ENCODE data around the gene POU4F3. TPM values are rescaled to one million over a fixed set of nuclear protein-coding genes. Genes with fewer than 3 reads are reported as not detected.

Gene POU4F3
- total RNA-seq, 1 experiment from 2014 or later: 0.15 TPM

GRCh38 chr5:146376821-146377220 lies 38.2 kb downstream of the POU4F3 start:
- H4K20me1 ChIP-seq (ENCODE audit: insufficient read depth): no peaks in the 10 kb centered on the region
- ATAC-seq (no peak), DNase-seq (ENCODE audit: low read depth, low spot score) (no peak)
- no peak overlapping the region for H3K9ac ChIP-seq (ENCODE audit: low read length)
- H3K9me2 ChIP-seq (ENCODE audit: insufficient read depth): no peaks in the 10 kb centered on the region
- H3K9me3 ChIP-seq (ENCODE audit: control insufficient read depth in 1 of 2, insufficient read depth in 1 of 2, low read depth in 1 of 2, low read length in 2 of 2): no peaks in the 10 kb centered on the region
- H3K4me1 ChIP-seq (ENCODE audit: control insufficient read depth in 1 of 2, insufficient read depth in 2 of 2, low read length in 2 of 2): no peaks in the 10 kb centered on the region
- no peak overlapping the region for H2AFZ ChIP-seq (ENCODE audit: low read depth, low read length, poor library complexity, severe bottlenecking)
- ChIA-PET POLR2A (no interaction called here), RAD21 (ENCODE audit: low non-redundant PET in 1 of 2, low total read pairs in 2 of 2, uncharacterized antibody in 2 of 2, unreplicated experiment in 2 of 2) (no interaction called here), CTCF (no interaction called here)
- H3K36me3 ChIP-seq (ENCODE audit: control insufficient read depth in 1 of 2, insufficient read depth in 2 of 2, low read length in 2 of 2): no peaks in the 10 kb centered on the region
- no peaks in the 10 kb centered on the region for H3K79me2 ChIP-seq (ENCODE audit: insufficient read depth, low read length)
- BruUV-seq (replicated peaks): no TSS peak
- intact Hi-C loops (cut with micrococcal nuclease): no loop called here
- no peak overlapping the region for H3K27ac ChIP-seq (ENCODE audit: low read depth, low read length)
- H3K4me2 ChIP-seq (ENCODE audit: low read length): no peak overlapping the region
- TF ChIP-seq RAD21 (IDR thresholded peaks at IDR 0.05; ENCODE audit: low read depth) (no peak), YY1 (IDR thresholded peaks at IDR 0.05; ENCODE audit: extremely low read depth, insufficient replicate concordance, low read depth, low read length) (no peak), MAX (IDR thresholded peaks at IDR 0.05) (no peak), ZNF274 (IDR thresholded peaks at IDR 0.05; ENCODE audit: low read depth, low read length) (no peak), EGR1 (IDR thresholded peaks at IDR 0.05; ENCODE audit: low read depth) (no peak)
- H3K27me3 ChIP-seq (ENCODE audit: insufficient read depth, low read length): no peaks in the 10 kb centered on the region
- no peak overlapping the region for H3K4me3 ChIP-seq (replicated peaks in 1 of 2; ENCODE audit: low read depth in 1 of 2, low read length in 2 of 2)

DNA sequence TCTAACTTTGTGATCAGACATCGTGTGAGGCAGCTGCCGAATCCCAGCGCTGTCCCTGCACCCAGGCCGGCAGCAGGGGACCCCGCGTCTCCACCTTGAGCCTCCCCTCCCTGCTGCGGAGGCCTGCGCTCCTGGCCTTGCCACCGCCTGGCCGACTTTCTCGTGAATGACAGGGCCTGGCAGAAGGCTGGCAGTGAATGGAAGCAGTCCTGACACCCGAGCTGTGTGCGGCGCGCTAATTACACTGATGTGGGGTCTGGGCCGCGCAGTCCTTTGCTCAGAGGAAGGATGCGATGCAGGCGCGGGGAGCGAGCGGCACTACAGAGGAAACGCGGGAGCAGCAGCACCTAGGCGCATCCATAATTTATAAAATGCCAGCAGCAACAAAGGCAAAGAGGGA lies 40.3 kb downstream of the POU4F3 start:
- Histone ChIP-seq H3K27ac (ENCODE audit: low read depth, low read length) (no peak overlapping the region), H2AFZ (ENCODE audit: low read depth, low read length, poor library complexity, severe bottlenecking) (no peak overlapping the region), H3K4me2 (ENCODE audit: low read length) (no peak overlapping the region), H3K4me3 (replicated peaks in 1 of 2; ENCODE audit: low read depth in 1 of 2, low read length in 2 of 2) (no peak overlapping the region), H3K9me3 (ENCODE audit: control insufficient read depth in 1 of 2, insufficient read depth in 1 of 2, low read depth in 1 of 2, low read length in 2 of 2) (no peaks in the 10 kb centered on the region), H3K36me3 (ENCODE audit: control insufficient read depth in 1 of 2, insufficient read depth in 2 of 2, low read length in 2 of 2) (no peaks in the 10 kb centered on the region), H3K79me2 (ENCODE audit: insufficient read depth, low read length) (no peaks in the 10 kb centered on the region), H4K20me1 (ENCODE audit: insufficient read depth) (no peaks in the 10 kb centered on the region), H3K4me1 (ENCODE audit: control insufficient read depth in 1 of 2, insufficient read depth in 2 of 2, low read length in 2 of 2) (no peaks in the 10 kb centered on the region), H3K9ac (ENCODE audit: low read length) (no peak overlapping the region), H3K27me3 (ENCODE audit: insufficient read depth, low read length) (no peaks in the 10 kb centered on the region), H3K9me2 (ENCODE audit: insufficient read depth) (no peaks in the 10 kb centered on the region)
- ChIA-PET POLR2A (no interaction called here), CTCF (no interaction called here), RAD21 (ENCODE audit: low non-redundant PET in 1 of 2, low total read pairs in 2 of 2, uncharacterized antibody in 2 of 2, unreplicated experiment in 2 of 2) (no interaction called here)
- intact Hi-C loops (cut with micrococcal nuclease): no loop called here
- ATAC-seq (no peak), DNase-seq (ENCODE audit: low read depth, low spot score) (no peak)
- no TSS peak for BruUV-seq (replicated peaks)
- no peak for TF ChIP-seq FOSL1 (IDR thresholded peaks at IDR 0.05; ENCODE audit: low read depth)
- TF ChIP-seq SP1 (IDR thresholded peaks at IDR 0.05; ENCODE audit: low read depth): no peak
- no peak for TF ChIP-seq REST (IDR thresholded peaks at IDR 0.05; ENCODE audit: low read depth)
- TF ChIP-seq ZFX (IDR thresholded peaks at IDR 0.05): no peak
- TF ChIP-seq, protein P1, sequence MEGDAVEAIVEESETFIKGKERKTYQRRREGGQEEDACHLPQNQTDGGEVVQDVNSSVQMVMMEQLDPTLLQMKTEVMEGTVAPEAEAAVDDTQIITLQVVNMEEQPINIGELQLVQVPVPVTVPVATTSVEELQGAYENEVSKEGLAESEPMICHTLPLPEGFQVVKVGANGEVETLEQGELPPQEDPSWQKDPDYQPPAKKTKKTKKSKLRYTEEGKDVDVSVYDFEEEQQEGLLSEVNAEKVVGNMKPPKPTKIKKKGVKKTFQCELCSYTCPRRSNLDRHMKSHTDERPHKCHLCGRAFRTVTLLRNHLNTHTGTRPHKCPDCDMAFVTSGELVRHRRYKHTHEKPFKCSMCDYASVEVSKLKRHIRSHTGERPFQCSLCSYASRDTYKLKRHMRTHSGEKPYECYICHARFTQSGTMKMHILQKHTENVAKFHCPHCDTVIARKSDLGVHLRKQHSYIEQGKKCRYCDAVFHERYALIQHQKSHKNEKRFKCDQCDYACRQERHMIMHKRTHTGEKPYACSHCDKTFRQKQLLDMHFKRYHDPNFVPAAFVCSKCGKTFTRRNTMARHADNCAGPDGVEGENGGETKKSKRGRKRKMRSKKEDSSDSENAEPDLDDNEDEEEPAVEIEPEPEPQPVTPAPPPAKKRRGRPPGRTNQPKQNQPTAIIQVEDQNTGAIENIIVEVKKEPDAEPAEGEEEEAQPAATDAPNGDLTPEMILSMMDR (IDR thresholded peaks at IDR 0.05 in 2 of 3, conservative IDR thresholded peaks at IDR 0.05 in 1 of 3; ENCODE audit: borderline replicate concordance in 1 of 3, insufficient read depth in 1 of 3, low read depth in 2 of 3, low read length in 2 of 3): no peak
- TF ChIP-seq, protein P2, sequence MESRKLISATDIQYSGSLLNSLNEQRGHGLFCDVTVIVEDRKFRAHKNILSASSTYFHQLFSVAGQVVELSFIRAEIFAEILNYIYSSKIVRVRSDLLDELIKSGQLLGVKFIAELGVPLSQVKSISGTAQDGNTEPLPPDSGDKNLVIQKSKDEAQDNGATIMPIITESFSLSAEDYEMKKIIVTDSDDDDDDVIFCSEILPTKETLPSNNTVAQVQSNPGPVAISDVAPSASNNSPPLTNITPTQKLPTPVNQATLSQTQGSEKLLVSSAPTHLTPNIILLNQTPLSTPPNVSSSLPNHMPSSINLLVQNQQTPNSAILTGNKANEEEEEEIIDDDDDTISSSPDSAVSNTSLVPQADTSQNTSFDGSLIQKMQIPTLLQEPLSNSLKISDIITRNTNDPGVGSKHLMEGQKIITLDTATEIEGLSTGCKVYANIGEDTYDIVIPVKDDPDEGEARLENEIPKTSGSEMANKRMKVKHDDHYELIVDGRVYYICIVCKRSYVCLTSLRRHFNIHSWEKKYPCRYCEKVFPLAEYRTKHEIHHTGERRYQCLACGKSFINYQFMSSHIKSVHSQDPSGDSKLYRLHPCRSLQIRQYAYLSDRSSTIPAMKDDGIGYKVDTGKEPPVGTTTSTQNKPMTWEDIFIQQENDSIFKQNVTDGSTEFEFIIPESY (IDR thresholded peaks at IDR 0.05; ENCODE audit: extremely low read depth, insufficient replicate concordance, low read length): no peak
- TF ChIP-seq ZNF274 (IDR thresholded peaks at IDR 0.05; ENCODE audit: low read depth, low read length): no peak
- no peak for TF ChIP-seq EZH2 (IDR thresholded peaks at IDR 0.05)
- no peak for TF ChIP-seq SIN3A (IDR thresholded peaks at IDR 0.05; ENCODE audit: low read depth)
- no peak for TF ChIP-seq CBX3 (IDR thresholded peaks at IDR 0.05; ENCODE audit: low read depth)
